Renal cortical epithelial cell (primary cell): Measurements from ENCODE around the gene POMT2. TPM values are rescaled to one million over a fixed set of nuclear protein-coding genes. Genes with fewer than 3 reads are reported as not detected.

ENCODE experiments used
- DNase-seq: peaks from one replicate; pipeline ENCODE4 v3.0.0-alpha.2; 2011; ENCODE audit warnings: low read depth
- total RNA-seq: library from RNA; depleted of rRNA; stranded (reverse); fragments of >200 nt; gene quantifications from 2 replicates; pipeline ENCODE4 v1.2.3, GENCODE V29; 2014

Gene POMT2
- total RNA-seq, 1 donor from 2014 or later: 26.4 TPM

- no peak for DNase-seq
These were observed 80.3 kb downstream of the POMT2 start for GRCh38 chr14:77240336-77240915.

- DNase-seq: no peak
These were observed 81.3 kb downstream of the POMT2 start for GRCh38 chr14:77239412-77239811.

GRCh38 chr14:77238996-77239395, 81.7 kb downstream of the POMT2 start:
- DNase-seq: no peak

GRCh38 chr14:77238356-77238755, 82.3 kb downstream of the POMT2 start:
- DNase-seq: no peak

- DNase-seq: no peak
These were observed 83.9 kb downstream of the POMT2 start for GRCh38 chr14:77236814-77237213.

GRCh38 chr14:77231721-77232120, 89.0 kb downstream of the POMT2 start:
- DNase-seq: no peak

- no peak for DNase-seq
These were observed 89.8 kb downstream of the POMT2 start for GRCh38 chr14:77230914-77231313.

- DNase-seq: no peak
These were observed 92.6 kb downstream of the POMT2 start for GRCh38 chr14:77228056-77228455.

- no peak for DNase-seq
These were observed 94.7 kb downstream of the POMT2 start for GRCh38 chr14:77225892-77226557.

- DNase-seq: no peak
These were observed 95.4 kb downstream of the POMT2 start for GRCh38 chr14:77225254-77225653.

Other genes with a start within 250 kb of the POMT2 start
- gene CIPC, start 222.6 kb downstream of the POMT2 start, total RNA-seq: 16.8 and 21.8 TPM in 2 replicates
- not detected in 2 replicates for gene ZDHHC22, start 179.1 kb downstream of the POMT2 start, total RNA-seq
- 0.17 and 1.9 TPM in 2 replicates for gene TMEM63C, start 139.1 kb downstream of the POMT2 start, total RNA-seq
- 0.35 TPM in 1 of 2 replicates, not detected in the other for gene NGB, start 49.7 kb downstream of the POMT2 start, total RNA-seq
- 16.1 and 61.6 TPM in 2 replicates for gene GSTZ1, start 153 bp upstream of the POMT2 start, total RNA-seq
- 13.9 and 22.1 TPM in 2 replicates for gene TMED8, start 56.2 kb upstream of the POMT2 start, total RNA-seq
- gene SAMD15, start 56.5 kb upstream of the POMT2 start, total RNA-seq: 2.3 and 12.9 TPM in 2 replicates
- 0.50 TPM in 1 of 2 replicates, not detected in the other for gene NOXRED1, start 102.6 kb upstream of the POMT2 start, total RNA-seq
- 20.7 and 26.8 TPM in 2 replicates for gene VIPAS39, start 136.7 kb upstream of the POMT2 start, total RNA-seq
- 95.9 and 179 TPM in 2 replicates for gene AHSA1, start 137.2 kb upstream of the POMT2 start, total RNA-seq
- gene ISM2, start 177.9 kb upstream of the POMT2 start, total RNA-seq: 1.3 and 1.7 TPM in 2 replicates